Neural cell (in vitro differentiated cells): ENCODE data around the gene FOXO6.

Source experiments
- CTCF ChIP-seq: fragments of 450-650 bp; IDR thresholded peaks from 2 replicates; pipeline ENCODE4 v1.5.1; 2014; ENCODE audit warnings: antibody characterized with exemption, mild to moderate bottlenecking, moderate library complexity; ENCODE audit not compliant: poor library complexity, severe bottlenecking
- EP300 ChIP-seq: fragments of 450-650 bp; conservative IDR thresholded peaks from 2 replicates; pipeline ENCODE4 v1.6.1; 2014; ENCODE audit warnings: antibody characterized with exemption, mild to moderate bottlenecking, moderate library complexity; ENCODE audit not compliant: poor library complexity, severe bottlenecking
- RAD21 ChIP-seq: fragments of 450-650 bp; conservative IDR thresholded peaks from 2 replicates; pipeline ENCODE4 v1.6.1; 2014; ENCODE audit warnings: antibody characterized with exemption, mild to moderate bottlenecking, moderate library complexity

GRCh38 chr1:41345434-41346075 lies 15.7 kb upstream of the FOXO6 start:
- no peak for TF ChIP-seq CTCF
- no peak for TF ChIP-seq RAD21
- no peak for TF ChIP-seq EP300
